Prostate gland (tissue), 2 donors: ENCODE results near the gene UFC1. TPM values are rescaled to one million over a fixed set of nuclear protein-coding genes. Genes with fewer than 3 reads are reported as not detected.

Experiments used
- DNase-seq: peaks from one replicate; pipeline ENCODE4 v3.0.0-alpha.2; 2019; ENCODE audit warnings: low spot score
- H3K27ac ChIP-seq, 2 donors: fragments of 200-600 bp; sonication (generic); 2 replicates each; pipeline ENCODE4 v1.5.1; 2017 to 2019
- H3K27me3 ChIP-seq: fragments of 200-600 bp; sonication (generic); replicated peaks from 2 replicates; pipeline ENCODE4 v1.5.1; 2019; ENCODE audit not compliant: insufficient read depth
- H3K36me3 ChIP-seq, 2 donors: fragments of 200-600 bp; sonication (generic); 1 replicate in 1 of 2; 2 replicates in 1 of 2; pipeline versions ENCODE4 v1.5.1 to v1.8.1; 2017 to 2019
- H3K4me1 ChIP-seq: fragments of 200-600 bp; sonication (generic); replicated peaks from 2 replicates; pipeline ENCODE4 v1.5.1; 2019
- H3K4me3 ChIP-seq, 2 donors: fragments of 200-600 bp; sonication (generic); 2 replicates each; pipeline ENCODE4 v1.5.1; 2017 to 2019
- H3K9me3 ChIP-seq: fragments of 200-600 bp; sonication (generic); 2 replicates; pipeline ENCODE4 v1.5.1; 2017
- POLR2A ChIP-seq: fragments of 450-650 bp; IDR thresholded peaks from one replicate; pipeline ENCODE4 v1.6.1; 2016; ENCODE audit warnings: antibody characterized with exemption, mild to moderate bottlenecking
- POLR2AphosphoS5 ChIP-seq: sonication (generic); formaldehyde crosslinking; IDR thresholded peaks from one replicate; pipeline ENCODE4 v1.6.1; 2017; ENCODE audit warnings: antibody characterized with exemption
- WGBS: methylation state at CpG from one replicate; pipeline ENCODE4 v1.1.5; 2018; 5-methylcytosine and 5-hydroxymethylcytosine counted together
- intact Hi-C: fragments of 100-400 bp; cut with DNase I; formaldehyde crosslinking; loops from one replicate; pipeline ENCODE4 v1.14.2; 2022
- total RNA-seq, 2 donors: library from RNA; depleted of rRNA; stranded (reverse); fragments of >200 nt; gene quantifications; one replicate each; pipeline ENCODE4 v1.1.0, GENCODE V29; 2016
- TF ChIP-seq, protein P1 (sequence below), 4 experiments: fragments of 200-600 bp in 2 of 4; fragments of 450-650 bp in 2 of 4; sonication (generic) in 2 of 4; IDR thresholded peaks; 1 replicate in 3 of 4; 2 replicates in 1 of 4; pipeline ENCODE4 v1.5.1; 2016 to 2019; ENCODE audit warnings: antibody characterized with exemption in 4 of 4, mild to moderate bottlenecking in 2 of 4, moderate library complexity in 2 of 4

The UFC1 gene
- total RNA-seq, 2 donors from 2014 or later: 71.3 to 72.8 TPM

DNA sequence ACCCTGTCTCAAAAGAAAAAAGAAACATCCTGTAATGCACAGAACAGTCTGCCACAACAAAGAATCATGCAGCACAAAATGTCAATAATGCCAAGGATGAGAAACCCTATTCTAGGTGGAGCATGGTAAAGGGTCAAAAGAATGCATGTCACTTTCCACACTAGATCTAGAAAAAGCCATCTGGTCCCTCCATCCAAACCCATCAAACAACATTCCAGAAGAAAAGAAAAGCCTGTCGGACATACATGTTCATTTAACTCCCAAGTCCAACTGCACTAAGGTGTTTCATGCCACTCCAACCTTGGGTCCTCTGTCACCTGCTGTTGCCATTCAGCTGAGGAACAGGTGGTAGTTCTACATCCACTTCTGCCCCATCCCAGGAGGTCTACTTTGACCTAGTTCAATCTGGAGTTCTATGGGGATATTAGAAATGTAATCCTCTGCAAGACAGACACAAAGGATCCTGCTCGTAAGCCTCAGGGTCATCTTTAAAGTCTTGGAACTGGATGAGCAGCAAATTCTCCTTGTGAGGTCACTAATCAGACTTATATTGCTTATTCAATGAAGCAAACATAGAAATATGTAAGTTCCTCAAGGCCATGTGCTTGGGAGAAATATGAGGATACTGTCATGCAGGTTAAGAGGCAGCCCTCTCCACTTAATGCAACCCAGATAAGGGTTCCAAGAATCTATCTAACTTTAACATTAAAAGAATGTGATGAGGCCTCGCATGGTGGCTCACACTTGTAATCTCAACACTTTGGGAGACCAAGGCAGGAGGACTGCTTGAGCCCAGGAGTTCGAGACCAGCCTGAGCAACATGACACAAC, 25.0 kb upstream of the UFC1 start:
- Histone ChIP-seq H3K27me3 (no peaks in the 10 kb centered on the region), H3K9me3 (no peaks in the 10 kb centered on the region), H3K4me3 (no peak overlapping the region), H3K4me1 (peaks cover 1% of the 10 kb centered on the region), H3K27ac (no peak overlapping the region), H3K36me3 (peaks cover 4 to 9% of the 10 kb centered on the region in 2 donors)
- no peak for DNase-seq
- TF ChIP-seq POLR2A (no peak), POLR2AphosphoS5 (no peak)
- TF ChIP-seq, protein P1, sequence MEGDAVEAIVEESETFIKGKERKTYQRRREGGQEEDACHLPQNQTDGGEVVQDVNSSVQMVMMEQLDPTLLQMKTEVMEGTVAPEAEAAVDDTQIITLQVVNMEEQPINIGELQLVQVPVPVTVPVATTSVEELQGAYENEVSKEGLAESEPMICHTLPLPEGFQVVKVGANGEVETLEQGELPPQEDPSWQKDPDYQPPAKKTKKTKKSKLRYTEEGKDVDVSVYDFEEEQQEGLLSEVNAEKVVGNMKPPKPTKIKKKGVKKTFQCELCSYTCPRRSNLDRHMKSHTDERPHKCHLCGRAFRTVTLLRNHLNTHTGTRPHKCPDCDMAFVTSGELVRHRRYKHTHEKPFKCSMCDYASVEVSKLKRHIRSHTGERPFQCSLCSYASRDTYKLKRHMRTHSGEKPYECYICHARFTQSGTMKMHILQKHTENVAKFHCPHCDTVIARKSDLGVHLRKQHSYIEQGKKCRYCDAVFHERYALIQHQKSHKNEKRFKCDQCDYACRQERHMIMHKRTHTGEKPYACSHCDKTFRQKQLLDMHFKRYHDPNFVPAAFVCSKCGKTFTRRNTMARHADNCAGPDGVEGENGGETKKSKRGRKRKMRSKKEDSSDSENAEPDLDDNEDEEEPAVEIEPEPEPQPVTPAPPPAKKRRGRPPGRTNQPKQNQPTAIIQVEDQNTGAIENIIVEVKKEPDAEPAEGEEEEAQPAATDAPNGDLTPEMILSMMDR (IDR thresholded peaks at IDR 0.05): no peak
- intact Hi-C loops: no loop called here
- 91% methylated on average over 4 of the region's 4 CpGs for WGBS

GRCh38 chr1:161130266-161130665, 23.5 kb upstream of the UFC1 start:
- H3K36me3 ChIP-seq: no peaks in the 10 kb centered on the region
- H3K9me3 ChIP-seq: no peaks in the 10 kb centered on the region
- TF ChIP-seq, protein P1 (IDR thresholded peaks at IDR 0.05): no peak
- TF ChIP-seq POLR2A (no peak), POLR2AphosphoS5 (no peak)
- no peak overlapping the region for H3K4me3 ChIP-seq
- no peak overlapping the region for H3K27ac ChIP-seq
- DNase-seq: no peak
- H3K27me3 ChIP-seq: no peaks in the 10 kb centered on the region
- peaks cover 5% of the 10 kb centered on the region for H3K4me1 ChIP-seq
- 37% methylated on average over 1 of the region's 1 CpG for WGBS
- intact Hi-C loops: no loop called here

- 3% methylated on average over 22 of the region's 22 CpGs for WGBS
- intact Hi-C loops: loop anchor here (2.0 kb wide), 2 partner anchors 13 to 21 kb away; partner anchors contain the start of genes NIT1, PFDN2 and UFC1
- Histone ChIP-seq H3K27ac (peak overlapping the region; percentile 93 to 97), H3K36me3 (no peaks in the 10 kb centered on the region), H3K4me3 (peak overlapping the region; percentile 69 to 77), H3K4me1 (peaks cover 5% of the 10 kb centered on the region), H3K9me3 (no peaks in the 10 kb centered on the region), H3K27me3 (no peaks in the 10 kb centered on the region)
- TF ChIP-seq, protein P1 (IDR thresholded peaks at IDR 0.05): no peak
- no peak for TF ChIP-seq POLR2A
- TF ChIP-seq POLR2AphosphoS5: no peak
- no peak for DNase-seq
Measured at GRCh38 chr1:161131523-161132409, 22.0 kb upstream of the UFC1 start.

GRCh38 chr1:161132410-161133219, 21.2 kb upstream of the UFC1 start, which contains the start of gene DEDD:
Gene DEDD, minus strand, starts transcription at chr1:161132667. Its CDS starts 8,205 bp downstream, at chr1:161124462.
- H3K4me1 ChIP-seq: peaks cover 5% of the 10 kb centered on the region
- peak within 1 kb of the TSS; percentile 93 to 97 for H3K27ac ChIP-seq
- peak within 1 kb of the TSS; percentile 69 to 77 for H3K4me3 ChIP-seq
- peak; percentile 94 for DNase-seq
- intact Hi-C loops: loop anchor here (2.0 kb wide), 2 partner anchors 14 to 20 kb away; partner anchors contain the start of genes NIT1, PFDN2 and UFC1
- peak; percentile 46 for TF ChIP-seq POLR2A
- TF ChIP-seq, protein P1 (IDR thresholded peaks at IDR 0.05): peak in 2 of 4 experiments; percentile 3 to 7
- TF ChIP-seq POLR2AphosphoS5: peak; percentile 69
- H3K36me3 ChIP-seq: no peaks in the 10 kb centered on the region
- H3K9me3 ChIP-seq: no peaks in the 10 kb centered on the region
- H3K27me3 ChIP-seq: no peaks in the 10 kb centered on the region
- WGBS: under 1% methylated on average over 67 of the region's 68 CpGs
